Stimulated activated CD8-positive, alpha-beta memory T cell treated with anti-CD3 and anti-CD28 coated beads, Interleukin-4, amount 100 ng/mL, for 24 hours (primary cell): ENCODE data around the gene VWDE.

ENCODE experiments used
- DNase-seq: peaks from one replicate; pipeline ENCODE4 v3.0.0-alpha.2; 2020; ENCODE audit warnings: low read depth

VWDE gene

DNA sequence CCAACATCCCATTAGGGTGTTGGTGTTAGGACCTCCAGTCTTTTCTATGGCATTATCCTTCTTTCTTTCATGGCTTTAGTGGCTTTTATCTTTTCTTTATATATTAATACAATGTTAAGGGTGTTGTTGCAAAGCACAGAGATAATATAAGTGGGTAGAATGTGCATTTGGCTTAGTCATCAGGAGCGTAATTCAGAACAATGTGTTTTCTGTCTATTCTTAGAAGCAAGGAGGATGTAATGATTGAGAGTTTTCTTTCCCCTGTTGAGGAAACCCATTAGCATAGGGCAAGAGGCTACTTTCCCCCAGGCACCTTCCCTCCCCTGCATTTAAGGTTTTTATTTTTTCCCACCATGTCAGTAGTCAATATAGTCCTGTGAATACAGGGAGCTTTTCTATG lies 112.9 kb downstream of the VWDE start:
- DNase-seq = no peak

DNA sequence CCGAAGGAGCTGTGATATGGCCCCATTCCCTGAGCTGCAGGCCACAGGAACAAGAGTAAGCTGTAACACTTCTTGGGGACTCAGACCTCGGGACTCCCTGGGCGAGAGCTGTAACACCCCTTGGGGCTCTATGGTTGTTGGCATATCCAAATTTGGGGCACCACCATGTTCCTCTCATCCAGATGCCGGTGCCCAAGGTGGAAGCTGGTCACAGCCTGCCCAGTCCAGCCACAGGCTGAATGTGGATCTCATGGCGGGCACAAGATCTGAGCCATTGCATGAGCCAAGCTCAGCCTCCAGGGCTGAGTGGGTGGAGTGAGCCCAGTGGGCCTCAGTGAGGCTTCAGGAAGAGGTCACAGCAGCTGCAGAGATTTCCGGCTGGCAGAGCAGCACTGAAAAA lies 113.7 kb downstream of the VWDE start:
- no peak for DNase-seq

- DNase-seq = no peak
These were observed 115.8 kb downstream of the VWDE start for GRCh38 chr7:12287901-12288300.

GRCh38 chr7:12281038-12281437 lies 122.6 kb downstream of the VWDE start:
- DNase-seq = no peak
